ENCODE results near the gene DOHH. TPM values are rescaled to one million over a fixed set of nuclear protein-coding genes. Genes with fewer than 3 reads are reported as not detected.

The DOHH gene
- total RNA-seq, 4 donors from 2014 or later = 19.5 to 37.5 (median 25.8) TPM

DNA sequence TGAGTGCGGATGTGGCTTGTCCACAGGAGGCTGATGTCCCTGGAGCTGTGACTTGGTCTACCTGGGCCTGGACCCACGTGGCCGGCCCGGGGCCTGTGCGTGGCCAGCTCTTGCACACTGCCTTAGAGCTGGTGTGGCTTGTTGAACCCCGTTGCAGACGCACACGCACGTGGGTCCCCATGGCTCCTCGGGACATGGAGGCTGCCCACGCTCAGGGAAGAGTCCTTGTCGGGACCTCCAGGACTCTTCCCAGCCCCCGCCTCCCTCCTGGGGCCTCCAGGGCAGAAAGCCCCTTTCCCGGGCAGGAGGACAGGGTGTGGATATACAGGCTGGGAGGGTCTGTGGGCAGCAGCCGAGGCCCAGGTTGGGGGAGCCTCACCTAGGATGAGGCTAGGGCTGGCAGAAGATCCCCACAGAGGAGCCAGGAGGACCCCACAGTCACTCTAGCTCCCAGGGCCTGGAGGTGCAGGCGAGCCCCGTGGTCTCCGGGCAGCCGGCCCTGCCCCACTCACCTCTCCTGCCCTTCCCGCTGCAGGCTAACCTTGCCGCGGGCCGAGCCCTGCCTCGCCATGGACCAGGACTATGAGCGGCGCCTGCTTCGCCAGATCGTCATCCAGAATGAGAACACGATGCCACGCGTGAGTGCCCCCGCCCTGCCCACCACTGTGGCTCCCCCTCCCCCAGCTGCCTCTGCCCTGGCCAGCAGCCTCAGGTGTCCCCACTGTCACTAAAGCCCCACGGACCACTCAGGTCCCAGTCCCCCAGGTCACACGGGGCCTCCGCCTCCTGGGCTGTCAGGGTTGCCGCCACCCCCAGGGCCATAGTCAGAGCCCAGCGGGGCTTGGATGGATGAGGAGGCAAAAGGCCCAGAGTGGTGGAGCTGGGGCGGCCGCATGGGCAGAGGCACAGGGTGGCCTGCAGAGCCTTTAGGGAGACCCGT lies 22.2 kb upstream of the DOHH start:
- intact Hi-C loops (cut with DNase I) = no loop called here
- TF ChIP-seq POLR2A (IDR thresholded peaks at IDR 0.05; ENCODE audit: low read depth) (no peak), EP300 (IDR thresholded peaks at IDR 0.05) (no peak), POLR2AphosphoS5 (IDR thresholded peaks at IDR 0.05) (no peak)
- TF ChIP-seq, protein P1, sequence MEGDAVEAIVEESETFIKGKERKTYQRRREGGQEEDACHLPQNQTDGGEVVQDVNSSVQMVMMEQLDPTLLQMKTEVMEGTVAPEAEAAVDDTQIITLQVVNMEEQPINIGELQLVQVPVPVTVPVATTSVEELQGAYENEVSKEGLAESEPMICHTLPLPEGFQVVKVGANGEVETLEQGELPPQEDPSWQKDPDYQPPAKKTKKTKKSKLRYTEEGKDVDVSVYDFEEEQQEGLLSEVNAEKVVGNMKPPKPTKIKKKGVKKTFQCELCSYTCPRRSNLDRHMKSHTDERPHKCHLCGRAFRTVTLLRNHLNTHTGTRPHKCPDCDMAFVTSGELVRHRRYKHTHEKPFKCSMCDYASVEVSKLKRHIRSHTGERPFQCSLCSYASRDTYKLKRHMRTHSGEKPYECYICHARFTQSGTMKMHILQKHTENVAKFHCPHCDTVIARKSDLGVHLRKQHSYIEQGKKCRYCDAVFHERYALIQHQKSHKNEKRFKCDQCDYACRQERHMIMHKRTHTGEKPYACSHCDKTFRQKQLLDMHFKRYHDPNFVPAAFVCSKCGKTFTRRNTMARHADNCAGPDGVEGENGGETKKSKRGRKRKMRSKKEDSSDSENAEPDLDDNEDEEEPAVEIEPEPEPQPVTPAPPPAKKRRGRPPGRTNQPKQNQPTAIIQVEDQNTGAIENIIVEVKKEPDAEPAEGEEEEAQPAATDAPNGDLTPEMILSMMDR (IDR thresholded peaks at IDR 0.05) = no peak
- WGBS = 96% methylated on average over 5 of the region's 40 CpGs
- Histone ChIP-seq H3K36me3 (peaks cover 42 to 75% (median 62%) of the 10 kb centered on the region in 4 donors), H3K4me3 (no peak overlapping the region), H3K4me1 (peaks cover 0 to 23% (median 11%) of the 10 kb centered on the region in 4 donors), H3K27me3 (no peaks in the 10 kb centered on the region), H3K27ac (replicated peaks in 1 of 4) (no peak overlapping the region), H3K9me3 (no peaks in the 10 kb centered on the region)
- DNase-seq (ENCODE audit: extremely low spot score) = no peak

DNA sequence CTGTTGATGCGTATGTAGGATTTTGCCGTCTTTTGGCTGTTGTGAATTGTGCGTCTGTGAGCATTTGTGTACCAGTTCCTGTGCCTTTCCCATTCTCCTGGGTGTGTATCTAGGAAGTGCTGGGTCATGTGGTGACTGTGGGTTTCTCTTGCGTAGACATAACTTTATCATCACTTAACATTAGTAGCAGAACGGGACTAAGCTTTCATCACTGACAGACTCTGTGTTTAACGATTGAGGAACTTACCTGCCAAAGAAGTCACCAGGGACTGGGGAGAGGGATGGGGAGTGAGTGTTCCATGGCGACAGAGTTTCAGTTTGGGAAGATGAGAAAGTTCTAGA lies 20.6 kb upstream of the DOHH start:
- Histone ChIP-seq H3K27ac (replicated peaks in 1 of 4) (no peak overlapping the region), H3K9me3 (no peaks in the 10 kb centered on the region)

DNA sequence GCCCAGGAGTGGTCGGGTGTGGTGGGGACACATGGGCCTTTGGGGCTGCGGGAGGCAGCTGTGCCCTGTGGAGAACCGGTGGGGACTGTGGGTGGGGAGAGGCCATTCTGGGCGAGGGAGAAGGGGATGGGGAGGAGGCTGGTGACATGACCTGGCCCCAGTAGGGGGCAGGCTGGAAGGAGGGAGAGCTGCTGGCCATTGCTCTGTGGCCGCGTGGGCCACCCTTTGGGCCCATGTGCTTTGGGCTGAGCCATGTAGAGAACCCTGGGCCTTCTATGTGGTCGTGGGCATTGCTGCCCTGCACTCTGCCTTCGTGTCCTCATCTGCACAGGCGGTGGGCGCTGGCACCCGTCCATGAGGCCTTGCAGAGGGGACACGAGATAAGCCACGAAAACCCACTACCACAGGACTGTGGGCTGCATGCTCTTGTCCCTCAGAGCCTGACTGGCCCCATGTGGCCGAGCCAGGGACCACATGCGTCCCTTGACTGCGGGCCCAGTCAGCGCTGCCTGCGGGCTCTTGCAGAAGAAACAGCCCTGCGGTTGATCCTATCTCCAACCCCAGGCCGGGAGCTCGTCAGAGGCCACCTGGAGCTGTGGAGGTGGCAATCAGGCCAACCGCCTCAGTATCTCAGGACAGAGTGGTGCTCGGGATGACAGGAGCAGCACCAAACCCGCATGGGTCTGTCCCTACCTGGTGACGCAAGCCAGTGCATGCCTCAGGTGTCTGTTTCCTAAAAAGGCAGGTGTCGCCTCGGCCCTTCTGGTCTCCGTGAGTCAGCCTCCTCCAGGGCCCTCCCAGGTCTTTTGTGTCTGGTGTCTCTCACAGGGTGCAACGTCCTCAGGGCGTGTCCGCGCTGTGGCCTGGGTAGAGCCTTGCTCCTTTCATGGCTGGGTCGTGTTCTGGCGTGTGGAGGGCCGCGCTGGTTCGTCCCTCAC lies 20.0 kb upstream of the DOHH start:
- no peak for DNase-seq (ENCODE audit: extremely low spot score)
- Histone ChIP-seq H3K9me3 (no peaks in the 10 kb centered on the region), H3K36me3 (peaks cover 20 to 53% (median 41%) of the 10 kb centered on the region in 4 donors), H3K27ac (replicated peaks in 1 of 4) (no peak overlapping the region), H3K27me3 (no peaks in the 10 kb centered on the region), H3K4me1 (peaks cover 0 to 45% (median 32%) of the 10 kb centered on the region in 4 donors), H3K4me3 (no peak overlapping the region)
- TF ChIP-seq POLR2AphosphoS5 (IDR thresholded peaks at IDR 0.05) (no peak), POLR2A (IDR thresholded peaks at IDR 0.05; ENCODE audit: low read depth) (no peak), EP300 (IDR thresholded peaks at IDR 0.05) (no peak)
- TF ChIP-seq, protein P1 (IDR thresholded peaks at IDR 0.05) = no peak
- intact Hi-C loops (cut with DNase I) = no loop called here
- WGBS = 84% methylated on average over 25 of the region's 37 CpGs

More for the DNA sequence above, 20.6 kb upstream of the DOHH start:
- peaks cover 0 to 39% (median 25%) of the 10 kb centered on the region in 4 donors for H3K4me1 ChIP-seq
- WGBS = 80% methylated on average over 7 of the region's 7 CpGs
- no peak for DNase-seq (ENCODE audit: extremely low spot score)
- intact Hi-C loops (cut with DNase I) = no loop called here
- H3K36me3 ChIP-seq = peaks cover 25 to 59% (median 46%) of the 10 kb centered on the region in 4 donors
- no peaks in the 10 kb centered on the region for H3K27me3 ChIP-seq
- H3K4me3 ChIP-seq = no peak overlapping the region
- no peak for TF ChIP-seq POLR2AphosphoS5 (IDR thresholded peaks at IDR 0.05)
- no peak for TF ChIP-seq POLR2A (IDR thresholded peaks at IDR 0.05; ENCODE audit: low read depth)
- no peak for TF ChIP-seq EP300 (IDR thresholded peaks at IDR 0.05)
- TF ChIP-seq, protein P1 (IDR thresholded peaks at IDR 0.05) = no peak

DNA sequence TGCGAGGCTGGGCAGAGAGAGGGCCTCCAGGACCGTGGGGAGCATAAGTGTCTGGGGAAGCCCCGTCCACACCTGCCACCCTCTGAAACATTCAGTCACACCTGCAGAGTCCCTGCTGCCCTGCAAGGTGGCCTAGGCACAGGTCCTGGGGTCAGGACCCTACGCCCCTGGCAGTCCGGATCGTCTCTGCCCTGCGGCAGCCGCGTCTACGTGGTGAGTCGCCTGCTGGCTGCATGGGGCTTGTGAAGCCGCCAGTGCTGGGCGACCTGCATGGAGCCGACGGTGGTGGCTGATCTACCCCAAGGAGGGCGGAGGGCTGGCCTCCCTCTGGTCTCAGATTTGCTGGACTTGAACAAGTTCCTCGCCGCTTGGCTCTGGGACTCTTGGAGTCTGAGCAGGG lies 18.7 kb upstream of the DOHH start:
- intact Hi-C loops (cut with DNase I) = no loop called here
- Histone ChIP-seq H3K9me3 (no peaks in the 10 kb centered on the region), H3K4me1 (peaks cover 0 to 54% (median 38%) of the 10 kb centered on the region in 4 donors), H3K4me3 (no peak overlapping the region), H3K27me3 (no peaks in the 10 kb centered on the region), H3K27ac (replicated peaks in 1 of 4) (no peak overlapping the region), H3K36me3 (peaks cover 15 to 47% (median 32%) of the 10 kb centered on the region in 4 donors)
- TF ChIP-seq, protein P1 (IDR thresholded peaks at IDR 0.05) = no peak
- TF ChIP-seq EP300 (IDR thresholded peaks at IDR 0.05) (no peak), POLR2A (IDR thresholded peaks at IDR 0.05; ENCODE audit: low read depth) (no peak), POLR2AphosphoS5 (IDR thresholded peaks at IDR 0.05) (no peak)
- WGBS = 81% methylated on average over 14 of the region's 18 CpGs
- no peak for DNase-seq (ENCODE audit: extremely low spot score)

Measured in esophagus muscularis mucosa (tissue), 4 donors.